ENCODE data around the gene HNRNPA1. TPM values are rescaled to one million over a fixed set of nuclear protein-coding genes. Genes with fewer than 3 reads are reported as not detected.
A peak's percentile ranks its signal among the peaks of the same experiment; 100 is the strongest.

HNRNPA1 gene
- total RNA-seq, 1 donor from 2014 or later: 428 TPM

- TF ChIP-seq CTCF (IDR thresholded peaks at IDR 0.05; ENCODE audit: insufficient read depth, low read length, severe bottlenecking): no peak
- DNase-seq (ENCODE audit: low read depth) (peak; percentile 84), FAIRE-seq (no peak)
- Histone ChIP-seq H3K4me3 (ENCODE audit: low read depth, low read length) (no peak overlapping the region), H3K27me3 (ENCODE audit: control insufficient read depth, insufficient read depth, low read length) (no peaks in the 10 kb centered on the region), H3K36me3 (ENCODE audit: control insufficient read depth, insufficient read depth, low read length) (peaks cover 3% of the 10 kb centered on the region)
These were observed 39.4 kb upstream of the HNRNPA1 start for GRCh38 chr12:54240971-54241588.

- DNase-seq (ENCODE audit: low read depth): no peak
These were observed 34.4 kb upstream of the HNRNPA1 start for GRCh38 chr12:54246011-54246641.

GRCh38 chr12:54249489-54249888 lies 31.0 kb upstream of the HNRNPA1 start:
- no peaks in the 10 kb centered on the region for H3K27me3 ChIP-seq (ENCODE audit: control insufficient read depth, insufficient read depth, low read length)
- no peak for DNase-seq (ENCODE audit: low read depth)
- TF ChIP-seq CTCF (IDR thresholded peaks at IDR 0.05; ENCODE audit: insufficient read depth, low read length, severe bottlenecking): no peak
- FAIRE-seq: no peak
- H3K4me3 ChIP-seq (ENCODE audit: low read depth, low read length): no peak overlapping the region
- H3K36me3 ChIP-seq (ENCODE audit: control insufficient read depth, insufficient read depth, low read length): peaks cover 5% of the 10 kb centered on the region

More at GRCh38 chr12:54246011-54246641, 34.4 kb upstream of the HNRNPA1 start:
- FAIRE-seq: no peak
- TF ChIP-seq CTCF (IDR thresholded peaks at IDR 0.05; ENCODE audit: insufficient read depth, low read length, severe bottlenecking): no peak
- Histone ChIP-seq H3K27me3 (ENCODE audit: control insufficient read depth, insufficient read depth, low read length) (no peaks in the 10 kb centered on the region), H3K4me3 (ENCODE audit: low read depth, low read length) (no peak overlapping the region), H3K36me3 (ENCODE audit: control insufficient read depth, insufficient read depth, low read length) (peaks cover 6% of the 10 kb centered on the region)

- DNase-seq (ENCODE audit: low read depth) (peak; percentile 47), FAIRE-seq (no peak)
- Histone ChIP-seq H3K27me3 (ENCODE audit: control insufficient read depth, insufficient read depth, low read length) (no peaks in the 10 kb centered on the region), H3K36me3 (ENCODE audit: control insufficient read depth, insufficient read depth, low read length) (peaks cover 6% of the 10 kb centered on the region), H3K4me3 (ENCODE audit: low read depth, low read length) (no peak overlapping the region)
- TF ChIP-seq CTCF (IDR thresholded peaks at IDR 0.05; ENCODE audit: insufficient read depth, low read length, severe bottlenecking): peak; percentile 41
These were observed 28.8 kb upstream of the HNRNPA1 start for GRCh38 chr12:54251667-54252284.

- DNase-seq (ENCODE audit: low read depth) (no peak), FAIRE-seq (no peak)
- Histone ChIP-seq H3K36me3 (ENCODE audit: control insufficient read depth, insufficient read depth, low read length) (peaks cover 9% of the 10 kb centered on the region), H3K27me3 (ENCODE audit: control insufficient read depth, insufficient read depth, low read length) (no peaks in the 10 kb centered on the region), H3K4me3 (ENCODE audit: low read depth, low read length) (no peak overlapping the region)
- no peak for TF ChIP-seq CTCF (IDR thresholded peaks at IDR 0.05; ENCODE audit: insufficient read depth, low read length, severe bottlenecking)
These were observed 27.3 kb upstream of the HNRNPA1 start for GRCh38 chr12:54253240-54253639.

All from bronchial epithelial cell (primary cell).